HL-60 (cell line): ENCODE results near the gene AKAP8L.

Experiments used
- GABPA ChIP-seq: IDR thresholded peaks from 2 replicates; pipeline ENCODE4 v1.6.1; 2012; ENCODE audit warnings: low read depth
- POLR2AphosphoS5 ChIP-seq: IDR thresholded peaks from 2 replicates; pipeline ENCODE4 v1.6.1; 2012; ENCODE audit warnings: low read depth
- SPI1 ChIP-seq: IDR thresholded peaks from 2 replicates; pipeline ENCODE4 v1.6.1; 2012; ENCODE audit warnings: low read depth, mild to moderate bottlenecking, borderline replicate concordance
- TF ChIP-seq, protein P1 (sequence below): IDR thresholded peaks from one replicate; pipeline ENCODE4 v1.5.1; 2011; ENCODE audit warnings: low read length, control low read depth, inconsistent platforms; ENCODE audit not compliant: insufficient read depth
- TF ChIP-seq, protein P2 (sequence below): IDR thresholded peaks from 2 replicates; pipeline ENCODE4 v1.6.1; 2012; ENCODE audit warnings: low read depth; ENCODE audit not compliant: insufficient replicate concordance

DNA sequence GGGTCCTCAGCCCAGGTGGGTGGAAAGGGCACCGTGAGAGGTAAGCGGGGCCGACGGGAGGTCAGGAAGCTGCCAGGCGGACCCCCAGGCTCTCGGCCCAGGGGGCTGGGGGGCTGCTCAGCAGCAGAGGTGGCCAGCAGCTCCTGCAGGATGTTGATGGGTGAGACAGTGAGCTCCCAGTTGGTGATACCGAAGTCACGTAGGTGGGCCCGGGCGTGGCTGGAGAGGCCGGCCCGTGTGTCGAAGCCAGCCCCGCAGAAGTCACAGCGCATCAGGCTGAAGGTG lies 18.0 kb upstream of the AKAP8L start:
- TF ChIP-seq, protein P1, sequence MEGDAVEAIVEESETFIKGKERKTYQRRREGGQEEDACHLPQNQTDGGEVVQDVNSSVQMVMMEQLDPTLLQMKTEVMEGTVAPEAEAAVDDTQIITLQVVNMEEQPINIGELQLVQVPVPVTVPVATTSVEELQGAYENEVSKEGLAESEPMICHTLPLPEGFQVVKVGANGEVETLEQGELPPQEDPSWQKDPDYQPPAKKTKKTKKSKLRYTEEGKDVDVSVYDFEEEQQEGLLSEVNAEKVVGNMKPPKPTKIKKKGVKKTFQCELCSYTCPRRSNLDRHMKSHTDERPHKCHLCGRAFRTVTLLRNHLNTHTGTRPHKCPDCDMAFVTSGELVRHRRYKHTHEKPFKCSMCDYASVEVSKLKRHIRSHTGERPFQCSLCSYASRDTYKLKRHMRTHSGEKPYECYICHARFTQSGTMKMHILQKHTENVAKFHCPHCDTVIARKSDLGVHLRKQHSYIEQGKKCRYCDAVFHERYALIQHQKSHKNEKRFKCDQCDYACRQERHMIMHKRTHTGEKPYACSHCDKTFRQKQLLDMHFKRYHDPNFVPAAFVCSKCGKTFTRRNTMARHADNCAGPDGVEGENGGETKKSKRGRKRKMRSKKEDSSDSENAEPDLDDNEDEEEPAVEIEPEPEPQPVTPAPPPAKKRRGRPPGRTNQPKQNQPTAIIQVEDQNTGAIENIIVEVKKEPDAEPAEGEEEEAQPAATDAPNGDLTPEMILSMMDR: no peak
- TF ChIP-seq POLR2AphosphoS5 (no peak), GABPA (no peak), SPI1 (no peak)
- TF ChIP-seq, protein P2, sequence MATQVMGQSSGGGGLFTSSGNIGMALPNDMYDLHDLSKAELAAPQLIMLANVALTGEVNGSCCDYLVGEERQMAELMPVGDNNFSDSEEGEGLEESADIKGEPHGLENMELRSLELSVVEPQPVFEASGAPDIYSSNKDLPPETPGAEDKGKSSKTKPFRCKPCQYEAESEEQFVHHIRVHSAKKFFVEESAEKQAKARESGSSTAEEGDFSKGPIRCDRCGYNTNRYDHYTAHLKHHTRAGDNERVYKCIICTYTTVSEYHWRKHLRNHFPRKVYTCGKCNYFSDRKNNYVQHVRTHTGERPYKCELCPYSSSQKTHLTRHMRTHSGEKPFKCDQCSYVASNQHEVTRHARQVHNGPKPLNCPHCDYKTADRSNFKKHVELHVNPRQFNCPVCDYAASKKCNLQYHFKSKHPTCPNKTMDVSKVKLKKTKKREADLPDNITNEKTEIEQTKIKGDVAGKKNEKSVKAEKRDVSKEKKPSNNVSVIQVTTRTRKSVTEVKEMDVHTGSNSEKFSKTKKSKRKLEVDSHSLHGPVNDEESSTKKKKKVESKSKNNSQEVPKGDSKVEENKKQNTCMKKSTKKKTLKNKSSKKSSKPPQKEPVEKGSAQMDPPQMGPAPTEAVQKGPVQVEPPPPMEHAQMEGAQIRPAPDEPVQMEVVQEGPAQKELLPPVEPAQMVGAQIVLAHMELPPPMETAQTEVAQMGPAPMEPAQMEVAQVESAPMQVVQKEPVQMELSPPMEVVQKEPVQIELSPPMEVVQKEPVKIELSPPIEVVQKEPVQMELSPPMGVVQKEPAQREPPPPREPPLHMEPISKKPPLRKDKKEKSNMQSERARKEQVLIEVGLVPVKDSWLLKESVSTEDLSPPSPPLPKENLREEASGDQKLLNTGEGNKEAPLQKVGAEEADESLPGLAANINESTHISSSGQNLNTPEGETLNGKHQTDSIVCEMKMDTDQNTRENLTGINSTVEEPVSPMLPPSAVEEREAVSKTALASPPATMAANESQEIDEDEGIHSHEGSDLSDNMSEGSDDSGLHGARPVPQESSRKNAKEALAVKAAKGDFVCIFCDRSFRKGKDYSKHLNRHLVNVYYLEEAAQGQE: no peak
